Fibroblast of skin of right quadriceps (primary cell): ENCODE measurements around the gene OR6B1.
"Not testable (repeated sequence)": the region's sequence is repeated elsewhere in the genome, so short reads cannot be mapped to it uniquely, and the experiment has no call there.

Source experiments
- DNase-seq: peaks from one replicate; pipeline ENCODE4 v3.0.0-alpha.2; 2013

The OR6B1 gene

DNA sequence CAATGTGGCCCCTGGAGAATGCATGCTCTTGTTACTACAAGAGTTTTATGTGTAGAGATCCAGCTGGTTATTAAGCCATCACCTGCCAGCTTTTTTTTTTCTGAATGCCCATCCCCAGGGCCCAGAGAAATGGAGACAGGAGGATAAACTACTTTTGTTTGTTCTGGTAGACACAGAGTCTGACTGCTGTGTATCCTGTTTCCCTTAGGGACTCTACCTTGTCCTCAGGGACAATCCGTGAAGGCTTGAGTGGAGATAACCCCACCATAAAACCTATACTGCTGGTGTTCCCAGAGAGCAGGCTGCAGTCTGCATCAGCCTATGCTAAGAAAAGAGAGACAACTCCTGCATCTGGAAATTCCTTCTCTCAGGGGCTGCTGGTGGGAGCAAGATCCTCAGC, 48.5 kb downstream of the OR6B1 start, which contains the start of gene OR2A5:
Gene OR2A5 (plus strand): TSS at position 301 of the 400 bp plus-strand sequence. CDS start 1,454 bp downstream, outside the sequence.
- no peak for DNase-seq

DNA sequence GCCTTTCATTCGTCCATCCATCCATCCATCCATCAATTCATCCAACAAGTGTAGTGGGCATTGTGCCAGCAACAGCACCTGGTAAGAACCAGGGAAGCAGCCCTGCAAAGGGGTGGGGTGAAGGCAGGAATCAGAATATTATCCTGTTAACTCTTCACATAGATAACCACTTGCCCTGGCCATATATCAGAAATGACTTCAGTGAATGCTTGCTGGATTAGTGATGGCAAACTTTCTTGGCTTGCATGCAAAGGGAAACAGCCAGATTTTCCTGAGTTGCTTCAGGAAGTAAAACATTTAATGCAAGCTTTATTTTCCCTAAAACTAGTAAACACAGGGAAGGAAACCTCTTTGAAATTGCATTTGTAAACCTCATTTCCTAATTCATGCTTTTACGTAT, 49.4 kb downstream of the OR6B1 start:
- no peak for DNase-seq

DNA sequence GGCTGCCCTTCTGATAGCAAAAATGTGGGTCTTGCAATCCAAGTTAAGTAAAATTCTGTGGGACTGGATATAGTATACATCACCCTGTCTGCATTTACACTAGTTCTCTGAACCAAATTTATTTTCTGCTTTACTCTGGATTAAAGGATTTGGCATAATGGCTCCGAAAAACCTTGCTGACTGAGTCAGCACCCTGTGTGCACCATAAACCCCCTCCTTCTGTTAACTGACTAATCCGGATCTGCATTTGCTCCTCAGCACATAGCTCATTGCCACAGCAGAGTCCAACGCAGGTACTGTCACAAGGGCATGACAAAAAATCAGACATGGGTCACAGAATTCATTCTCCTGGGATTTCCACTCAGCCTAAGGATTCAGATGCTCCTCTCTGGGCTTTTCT, 50.0 kb downstream of the OR6B1 start:
- no peak for DNase-seq

DNA sequence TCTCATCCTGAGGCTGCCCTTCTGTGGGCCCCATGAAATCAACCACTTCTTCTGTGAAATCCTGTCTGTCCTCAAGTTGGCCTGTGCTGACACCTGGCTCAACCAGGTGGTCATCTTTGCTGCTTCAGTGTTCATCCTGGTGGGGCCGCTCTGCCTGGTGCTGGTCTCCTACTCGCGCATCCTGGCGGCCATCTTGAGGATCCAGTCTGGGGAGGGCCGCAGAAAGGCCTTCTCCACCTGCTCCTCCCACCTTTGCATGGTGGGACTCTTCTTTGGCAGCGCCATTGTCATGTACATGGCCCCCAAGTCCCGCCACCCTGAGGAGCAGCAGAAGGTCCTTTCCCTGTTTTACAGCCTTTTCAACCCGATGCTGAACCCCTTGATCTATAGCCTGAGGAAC, 50.8 kb downstream of the OR6B1 start:
- not testable (repeated sequence) for DNase-seq

DNA sequence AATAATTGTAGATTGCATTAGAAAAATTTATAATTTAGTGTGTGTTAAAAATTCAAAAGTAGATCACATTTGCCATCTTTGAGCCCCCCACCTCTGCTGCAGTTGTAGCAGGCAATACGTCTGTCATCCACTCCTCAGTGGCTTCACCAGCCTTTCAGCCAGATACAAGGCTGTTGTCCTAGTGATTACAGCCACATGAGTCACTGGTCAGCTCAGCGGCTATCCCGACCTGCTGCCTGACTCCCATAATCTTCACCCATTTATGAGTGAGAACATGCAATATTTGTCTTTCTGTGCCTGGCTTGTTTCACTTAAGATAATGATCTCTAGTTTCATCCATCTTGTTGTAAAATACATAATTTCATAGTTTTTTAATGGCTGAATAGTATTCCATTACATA, 57.8 kb downstream of the OR6B1 start:
- DNase-seq: no peak
